ENCODE data around the gene PIBF1. TPM values are rescaled to one million over a fixed set of nuclear protein-coding genes. Genes with fewer than 3 reads are reported as not detected.
"Not testable (repeated sequence)": the region's sequence is repeated elsewhere in the genome, so short reads cannot be mapped to it uniquely, and the experiment has no call there.

Gene PIBF1
- total RNA-seq, 1 experiment from 2014 or later = 22.2 TPM

DNA sequence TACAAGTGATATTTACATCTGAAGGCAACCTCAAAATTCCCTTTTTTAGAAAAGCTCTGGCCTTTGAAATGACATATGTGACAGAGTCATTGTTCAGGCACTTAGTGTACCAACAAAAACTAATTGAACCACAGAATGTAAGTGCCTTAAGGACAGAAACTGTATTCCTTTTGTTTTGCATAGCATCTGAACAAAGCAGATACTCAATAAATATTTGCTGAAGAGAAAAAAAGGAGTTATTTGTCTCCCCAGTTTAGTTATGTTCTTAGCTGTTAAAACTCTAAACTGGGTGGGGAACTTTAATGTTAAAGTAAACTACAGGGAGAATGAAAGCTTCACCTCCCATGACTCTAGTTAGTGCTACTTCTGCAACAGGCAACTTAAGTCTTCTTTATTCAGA, 220.0 kb downstream of the PIBF1 start:
- no peak for DNase-seq (ENCODE audit: low spot score)

DNA sequence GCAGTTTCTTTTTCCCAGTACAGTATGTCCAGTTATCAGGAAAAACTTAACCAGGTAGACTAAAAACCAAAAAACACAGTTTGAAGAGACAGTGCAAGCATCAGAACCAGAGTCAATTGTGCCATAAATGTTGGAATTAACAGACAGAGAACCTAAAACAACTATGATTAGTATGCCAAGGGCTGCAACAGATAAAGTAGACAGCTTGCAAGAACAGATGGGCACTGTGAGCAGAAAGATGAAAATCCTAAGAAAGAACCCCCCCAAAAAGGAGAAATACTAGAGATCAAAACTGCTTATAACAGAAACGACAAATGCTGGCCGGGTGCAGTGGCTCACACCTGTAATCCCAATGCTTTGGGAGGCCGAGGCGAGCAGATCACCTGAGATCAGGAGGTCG, 229.8 kb downstream of the PIBF1 start:
- no peak for DNase-seq (ENCODE audit: low spot score)

DNA sequence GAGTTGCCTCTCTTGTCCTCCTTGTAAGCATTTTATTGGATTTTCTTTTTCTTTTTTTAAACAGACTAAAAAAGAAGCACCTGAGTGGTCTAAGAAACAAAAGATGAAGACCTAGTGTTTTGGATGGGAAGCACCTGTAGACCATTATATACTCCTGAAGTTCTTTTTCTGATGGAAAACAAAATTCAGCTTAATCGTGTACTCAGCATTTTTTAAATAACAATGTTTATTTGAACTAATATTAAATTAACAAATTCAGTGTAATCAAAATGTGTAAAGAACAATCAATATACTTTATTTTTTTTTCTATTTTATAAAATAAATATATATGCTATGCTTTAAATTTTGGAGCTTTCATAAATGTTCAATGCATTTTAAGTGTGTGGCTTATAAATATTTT, 233.9 kb downstream of the PIBF1 start:
- no peak for DNase-seq (ENCODE audit: low spot score)

DNA sequence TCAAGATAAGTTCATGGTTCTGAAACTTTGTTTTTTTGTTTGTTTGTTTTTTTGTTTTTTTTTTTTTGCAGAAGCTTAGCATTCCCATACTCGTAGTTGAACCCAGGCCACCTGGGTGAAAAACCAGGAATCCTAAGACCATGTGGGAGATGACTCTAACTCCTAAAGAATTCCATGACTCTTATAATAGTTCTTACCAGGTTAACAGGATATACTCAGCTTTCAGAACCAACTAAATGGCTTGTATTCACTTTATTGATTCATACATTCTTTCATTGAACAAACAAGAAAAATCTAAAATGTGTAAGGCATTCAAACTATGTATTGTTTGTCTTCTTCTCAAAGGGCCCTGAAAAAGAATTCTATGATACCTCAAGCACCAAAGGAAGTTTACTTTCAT, 236.4 kb downstream of the PIBF1 start:
- DNase-seq (ENCODE audit: low spot score) = no peak

DNA sequence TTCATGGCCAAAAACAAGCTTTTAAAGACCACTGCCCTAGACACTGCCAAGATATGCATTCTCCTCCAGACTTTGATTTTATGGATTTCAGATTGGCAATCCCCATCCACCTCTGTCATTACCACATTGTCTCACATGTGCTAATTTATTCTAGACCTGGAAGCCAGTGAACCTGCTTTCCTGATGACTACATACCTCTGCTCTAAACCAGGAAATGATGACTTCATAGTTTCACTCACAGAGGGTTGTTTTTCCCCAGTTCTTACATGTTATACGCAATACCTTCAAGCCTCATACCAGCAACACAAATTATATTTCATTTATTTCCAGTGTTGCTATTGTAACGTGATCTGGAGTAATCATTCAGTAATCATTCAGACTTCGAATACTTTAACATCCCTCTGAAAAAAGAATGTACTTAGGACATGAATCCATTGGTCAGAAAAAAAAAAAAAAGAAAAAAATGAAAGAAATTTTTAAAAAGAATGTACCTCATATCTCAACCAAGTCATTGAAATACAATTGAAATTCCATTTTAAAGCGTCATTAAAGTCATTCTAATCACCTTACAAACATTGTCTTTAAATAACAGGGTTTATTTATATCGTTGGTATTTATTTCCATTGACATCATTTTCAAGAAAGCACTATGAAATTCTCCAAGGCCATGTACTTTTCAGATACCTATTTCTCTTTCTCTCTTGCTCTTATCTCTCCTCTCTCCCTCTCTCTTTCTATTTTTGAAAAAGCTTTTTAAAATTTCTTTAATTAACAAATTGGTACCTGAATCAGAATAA, 243.5 kb downstream of the PIBF1 start:
- DNase-seq (ENCODE audit: low spot score) = peak; percentile 19

DNA sequence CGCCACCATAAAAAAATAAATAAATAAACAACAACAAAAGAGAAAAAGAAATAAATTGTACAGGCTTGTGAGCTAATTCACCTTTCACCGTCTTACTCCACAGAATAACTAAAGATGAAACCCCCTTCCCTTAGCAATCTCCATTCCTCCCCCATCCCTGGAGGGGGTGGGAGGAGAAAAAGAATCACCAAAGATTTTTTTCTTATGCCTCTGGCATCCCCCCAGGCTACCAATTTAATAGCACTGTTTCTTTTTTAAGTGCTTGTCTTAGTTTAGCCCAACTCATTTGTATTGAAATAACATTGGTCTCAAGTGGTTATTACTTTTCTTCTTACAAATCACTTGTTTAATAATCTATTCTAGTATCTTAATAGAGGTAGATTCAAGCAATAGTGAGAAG, 253.0 kb downstream of the PIBF1 start:
- DNase-seq (ENCODE audit: low spot score) = no peak

DNA sequence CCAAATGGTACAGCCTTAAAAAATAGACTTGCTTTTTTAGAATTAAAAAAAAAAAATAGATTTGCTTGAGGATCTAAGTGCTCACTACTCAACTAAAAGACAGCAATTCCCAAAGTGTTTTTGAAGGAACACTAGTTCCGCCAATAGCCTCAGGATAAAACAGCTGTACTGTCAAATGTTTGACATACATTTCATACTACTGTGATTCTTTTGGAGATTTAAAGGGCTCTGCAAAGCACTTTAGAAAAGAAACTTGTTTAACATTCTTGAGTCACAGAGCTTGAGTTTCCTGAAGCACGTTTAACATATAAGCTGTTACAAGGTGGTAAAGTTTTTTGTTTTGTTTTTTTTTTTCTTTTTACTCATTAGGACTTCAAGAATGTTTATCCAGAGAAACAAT, 253.7 kb downstream of the PIBF1 start:
- no peak for DNase-seq (ENCODE audit: low spot score)

DNA sequence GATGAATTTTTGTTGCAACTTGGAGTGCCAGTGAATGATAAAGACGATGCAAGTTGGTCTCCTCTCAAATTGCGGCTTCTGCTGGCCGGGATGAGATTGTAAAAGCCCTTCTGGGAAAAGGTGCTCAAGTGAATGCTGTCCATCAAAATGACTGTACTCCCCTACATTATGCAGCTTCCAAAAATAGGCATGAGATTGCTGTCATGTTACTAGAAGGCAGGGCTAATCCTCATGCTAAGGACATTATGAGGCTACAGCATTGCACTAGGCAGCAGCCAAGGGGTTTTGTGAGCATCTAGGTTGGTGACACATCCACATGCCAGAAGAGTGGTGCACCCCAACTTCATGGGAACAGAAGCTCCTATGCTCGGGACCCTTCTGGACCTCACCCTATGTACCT, 254.6 kb downstream of the PIBF1 start:
- no peak for DNase-seq (ENCODE audit: low spot score)

DNA sequence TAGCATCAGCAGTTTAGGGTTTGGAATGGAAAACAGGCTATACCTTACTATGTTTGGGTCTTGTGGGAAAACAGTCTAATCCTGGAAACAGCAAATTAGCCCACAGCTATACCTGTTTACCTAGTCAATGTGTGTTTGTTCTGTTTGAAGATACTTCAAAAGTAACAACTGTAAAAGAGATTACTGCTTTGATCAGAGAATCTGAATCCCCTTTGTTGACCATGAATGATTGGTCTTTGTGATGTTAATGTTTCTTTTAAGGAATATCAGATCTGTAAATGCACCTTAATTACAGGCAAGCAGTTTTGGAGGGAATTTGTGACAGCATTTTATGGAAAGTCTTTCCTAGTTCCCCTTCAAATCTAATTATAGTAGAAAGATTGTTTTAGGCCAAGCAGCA, 256.1 kb downstream of the PIBF1 start:
- DNase-seq (ENCODE audit: low spot score) = no peak

DNA sequence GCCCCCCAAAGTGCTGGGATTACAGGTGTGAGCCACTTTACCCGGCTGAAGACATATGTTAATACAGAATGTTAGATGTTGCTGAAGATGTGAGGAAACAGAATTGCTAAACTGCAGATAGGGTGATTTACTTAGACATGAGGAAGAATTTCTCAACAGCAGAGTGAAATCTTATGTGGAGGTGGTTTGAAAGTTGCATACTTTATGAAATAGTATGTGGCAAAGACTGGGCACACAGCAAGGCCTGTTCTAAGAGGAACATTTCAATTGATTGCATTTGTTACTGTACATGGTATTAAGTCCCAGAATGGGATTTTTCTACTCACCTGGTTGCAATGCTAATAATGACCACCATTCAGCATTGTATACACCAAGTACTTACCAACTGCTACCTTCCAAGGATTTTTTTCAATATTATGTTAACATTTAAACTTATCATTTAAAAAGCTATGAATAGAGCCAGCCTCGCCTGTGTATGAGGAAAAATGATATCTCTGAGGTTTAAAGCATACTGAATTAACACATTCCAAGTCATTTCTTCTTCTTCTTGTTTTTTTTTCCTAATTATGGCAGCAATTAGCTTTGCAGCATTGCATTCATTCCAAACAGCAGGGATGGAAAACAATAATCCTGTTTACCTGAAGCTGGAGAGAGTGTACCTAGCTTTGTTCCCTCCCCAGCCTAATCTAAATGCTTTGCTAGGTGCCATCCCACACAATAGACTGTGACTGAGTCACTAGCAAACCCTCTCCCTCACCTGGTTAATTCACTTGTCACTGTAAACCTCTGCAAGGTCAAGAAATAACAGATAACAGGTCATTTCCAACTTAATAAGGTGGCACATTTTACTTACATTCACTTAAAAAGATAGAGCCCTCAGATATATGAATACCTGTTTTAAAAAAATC, 257.5 kb downstream of the PIBF1 start:
- no peak for DNase-seq (ENCODE audit: low spot score)

DNA sequence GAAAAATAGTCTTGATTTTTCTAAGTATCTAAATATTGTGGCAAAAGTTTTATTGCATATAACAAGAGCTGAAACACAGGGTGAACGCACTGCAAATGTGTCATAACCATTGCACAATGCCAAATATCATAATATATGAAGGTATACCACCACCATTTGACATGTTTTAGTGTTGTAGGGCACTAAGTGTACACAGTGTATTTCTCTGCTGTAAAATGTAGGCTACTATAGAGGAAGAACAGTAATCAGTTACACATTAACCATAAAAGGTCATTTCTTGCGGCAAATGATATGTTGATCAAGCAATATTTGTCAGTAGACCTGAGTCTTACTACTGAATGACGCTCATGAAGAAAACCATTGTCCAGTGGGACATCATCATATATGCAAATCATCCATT, 258.6 kb downstream of the PIBF1 start:
- DNase-seq (ENCODE audit: low spot score) = no peak

DNA sequence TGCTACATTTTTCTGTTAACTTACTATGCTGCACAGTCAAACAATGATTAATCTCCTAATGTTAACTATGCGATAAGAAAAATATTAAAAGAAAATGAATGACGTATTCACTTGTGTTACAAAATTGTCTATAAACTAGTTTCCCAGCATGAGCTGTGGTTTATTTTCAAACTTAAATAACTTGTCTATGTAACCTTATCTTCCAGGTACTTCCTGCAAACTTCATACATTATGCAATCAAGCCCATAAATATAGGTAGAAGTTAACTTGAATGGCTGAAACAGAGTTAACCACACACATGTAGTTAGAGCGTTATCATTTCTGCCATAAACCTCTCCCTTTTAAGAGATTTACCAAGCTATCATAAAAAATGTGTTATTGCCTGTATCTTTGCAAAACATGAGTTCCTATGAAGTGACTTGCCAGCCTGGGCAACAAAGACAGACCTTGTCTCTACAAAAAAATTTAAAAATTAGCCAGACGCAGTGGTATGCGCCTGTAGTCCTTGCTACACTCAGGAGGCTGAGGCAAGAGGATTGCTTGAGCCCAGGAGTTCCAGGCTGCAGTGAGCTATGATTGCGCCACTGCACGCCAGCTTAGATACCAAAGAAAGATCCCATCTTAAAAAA, 259.1 kb downstream of the PIBF1 start:
- no peak for DNase-seq (ENCODE audit: low spot score)

DNA sequence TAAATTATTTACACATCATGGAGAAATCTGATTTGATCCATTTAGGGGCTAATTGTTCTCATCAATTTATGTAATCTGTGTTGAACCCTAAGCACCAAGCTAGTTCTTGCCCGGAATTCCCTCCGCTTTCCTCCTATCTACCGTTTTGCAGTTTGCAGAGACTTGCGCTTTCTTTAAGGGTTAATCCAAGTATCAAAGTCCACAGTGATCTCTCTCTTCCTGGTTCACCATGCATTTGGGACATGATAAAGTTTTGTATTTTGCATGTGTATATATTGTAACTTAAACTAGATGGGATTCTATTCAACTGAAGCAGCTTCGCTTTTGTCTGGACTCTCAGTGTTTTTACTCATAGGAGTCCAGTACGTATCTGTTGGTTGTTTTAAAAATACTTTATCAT, 263.1 kb downstream of the PIBF1 start:
- no peak for DNase-seq (ENCODE audit: low spot score)

DNA sequence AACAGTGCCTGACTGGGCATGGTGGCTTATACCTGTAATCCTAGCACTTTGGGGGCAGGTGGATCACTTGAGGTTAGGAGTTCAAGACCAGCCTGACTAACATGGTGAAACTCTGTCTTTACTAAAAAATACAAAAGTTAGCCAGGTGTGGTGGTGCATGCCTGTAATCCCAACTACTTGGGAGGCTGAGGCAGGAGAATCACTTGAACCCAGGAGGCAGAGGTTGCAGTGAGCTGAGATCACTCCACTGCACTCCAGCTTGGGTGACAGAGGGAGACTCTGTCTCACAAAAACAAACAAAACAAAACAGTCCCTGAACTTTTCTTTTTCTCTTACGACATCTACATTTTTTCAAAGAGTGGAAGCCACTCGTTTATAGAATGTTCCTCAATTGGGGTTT, 266.7 kb downstream of the PIBF1 start:
- not testable (repeated sequence) for DNase-seq (ENCODE audit: low spot score)

DNA sequence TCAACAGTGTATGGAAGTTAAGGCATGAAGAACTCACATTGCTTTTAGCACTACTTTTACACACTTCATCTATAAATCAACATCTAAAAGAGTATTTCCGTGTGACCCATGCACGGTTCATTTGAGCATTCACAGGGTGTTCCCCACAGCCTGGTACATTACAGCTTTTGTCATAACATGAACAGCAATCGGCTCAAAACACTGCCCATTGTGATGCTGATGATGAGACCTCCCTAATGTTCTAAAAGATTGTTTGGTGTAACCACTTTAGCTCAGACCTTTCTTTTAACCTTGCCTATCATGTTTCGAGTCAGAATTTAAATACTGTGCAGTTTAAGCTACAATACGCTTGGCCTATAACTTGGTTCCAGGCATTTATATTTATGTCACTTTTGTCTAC, 272.8 kb downstream of the PIBF1 start:
- no peak for DNase-seq (ENCODE audit: low spot score)

DNA sequence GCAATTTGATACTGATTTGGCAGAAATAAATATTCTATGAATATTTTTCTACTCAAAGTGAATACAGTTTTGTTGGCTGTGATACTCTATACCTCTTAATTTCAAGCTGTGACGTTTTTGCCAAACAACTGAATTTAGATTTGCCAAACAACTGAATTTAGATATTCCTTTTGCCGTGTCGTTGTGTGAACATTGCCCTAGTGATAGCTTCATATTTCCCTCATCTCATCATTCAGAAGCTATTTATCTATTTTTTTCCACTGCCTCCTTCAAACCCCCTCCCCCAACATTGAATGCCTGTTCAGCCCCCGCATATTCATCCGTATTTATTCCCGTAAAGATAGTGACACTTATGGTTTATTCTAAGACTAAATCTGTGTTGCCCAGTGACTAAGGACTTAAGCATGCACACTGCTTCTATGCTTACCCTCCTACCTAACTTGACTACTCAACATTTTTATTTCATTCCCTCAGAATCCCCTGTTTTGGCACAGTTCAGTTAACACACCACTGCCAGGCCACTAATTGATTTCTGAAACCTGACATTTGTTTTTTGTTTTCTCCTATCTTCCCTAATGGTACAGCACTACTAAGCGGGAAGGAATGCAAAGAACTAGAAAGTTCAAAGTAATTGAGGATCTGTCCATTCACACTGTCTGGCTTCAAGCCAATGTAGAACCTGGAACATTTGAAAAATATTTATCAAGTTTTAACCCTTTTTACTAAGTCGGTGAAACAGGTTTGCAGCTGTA, 274.1 kb downstream of the PIBF1 start:
- DNase-seq (ENCODE audit: low spot score) = peak; percentile 78

DNA sequence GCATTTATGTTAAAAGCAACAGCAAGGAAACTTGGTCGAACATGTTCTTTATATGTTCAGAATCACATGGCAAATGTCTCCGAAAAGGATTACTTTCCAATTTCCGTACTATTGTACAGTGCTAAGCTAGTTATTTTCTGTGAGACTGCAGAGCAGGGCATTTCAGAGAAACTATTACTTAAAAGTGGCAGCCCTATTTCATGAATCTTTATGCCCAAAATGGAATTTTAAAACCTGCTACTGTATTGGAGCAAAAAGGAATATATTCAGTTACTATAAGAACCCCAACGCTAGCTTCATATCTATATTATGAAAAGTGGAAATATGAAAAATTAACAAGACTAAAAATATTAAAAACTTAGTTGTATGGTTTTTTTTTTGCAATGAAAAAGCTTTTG, 274.6 kb downstream of the PIBF1 start:
- no peak for DNase-seq (ENCODE audit: low spot score)

DNA sequence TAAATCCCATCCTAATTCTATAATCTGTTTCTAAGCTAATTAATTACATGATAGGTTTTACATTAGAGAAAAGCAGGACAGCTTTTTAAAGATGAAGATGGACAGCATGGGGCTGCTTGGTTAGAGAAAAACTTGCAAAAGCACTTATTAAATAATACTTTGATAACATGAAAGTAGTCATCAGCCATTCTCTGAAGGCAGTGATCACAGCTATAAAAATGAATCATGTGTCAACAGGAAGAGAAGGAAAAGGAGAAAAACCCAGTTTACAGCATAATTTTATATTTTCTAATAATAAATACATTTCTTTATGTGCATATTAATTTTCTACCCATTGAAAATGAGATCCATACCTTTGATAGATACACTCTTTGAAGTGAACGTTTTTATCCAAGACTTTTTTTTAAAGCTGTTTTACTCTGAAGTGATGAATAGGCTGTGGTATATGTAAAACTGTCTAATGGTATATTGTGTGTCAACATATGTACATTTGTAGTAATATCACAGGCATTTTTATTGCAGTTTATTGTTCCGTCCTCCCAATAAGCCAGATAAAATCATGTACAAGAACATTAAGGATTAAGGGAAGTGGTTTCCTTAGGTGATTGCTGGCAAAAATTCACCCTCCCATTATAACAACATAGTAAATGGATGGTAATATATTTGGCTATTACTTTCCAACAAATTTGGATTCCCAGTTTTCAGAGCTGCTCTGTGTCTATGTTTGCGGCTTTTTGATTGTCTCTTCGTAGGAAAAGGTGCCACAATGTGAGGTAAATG, 275.5 kb downstream of the PIBF1 start:
- no peak for DNase-seq (ENCODE audit: low spot score)

DNA sequence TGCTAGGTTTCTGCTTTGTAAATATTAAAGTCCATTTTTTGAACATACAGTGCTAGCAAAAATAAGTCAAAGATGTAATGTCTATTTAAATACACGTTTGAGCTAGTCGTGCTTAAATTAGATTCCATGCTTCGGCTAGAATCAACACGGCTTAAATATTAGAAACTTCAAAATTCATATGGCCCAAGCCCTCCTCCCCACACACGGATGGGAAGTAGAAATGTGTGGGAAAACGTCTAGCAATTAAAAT, 276.1 kb downstream of the PIBF1 start:
- no peak for DNase-seq (ENCODE audit: low spot score)

DNA sequence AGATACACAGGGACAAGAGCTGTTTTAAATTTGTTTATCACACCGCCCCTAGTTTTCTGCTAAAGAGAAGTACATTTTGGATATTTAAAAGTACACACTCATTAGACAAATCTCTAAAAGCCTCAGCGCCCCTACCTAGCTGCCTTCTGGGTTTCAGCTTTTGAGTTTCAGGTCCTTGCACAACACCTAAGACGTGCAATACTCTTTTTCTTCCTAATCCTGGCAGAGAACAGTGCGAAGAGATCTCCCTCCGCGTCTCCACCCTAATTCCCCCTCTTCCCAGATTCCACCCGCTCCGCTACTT, 276.5 kb downstream of the PIBF1 start:
- no peak for DNase-seq (ENCODE audit: low spot score)

DNA sequence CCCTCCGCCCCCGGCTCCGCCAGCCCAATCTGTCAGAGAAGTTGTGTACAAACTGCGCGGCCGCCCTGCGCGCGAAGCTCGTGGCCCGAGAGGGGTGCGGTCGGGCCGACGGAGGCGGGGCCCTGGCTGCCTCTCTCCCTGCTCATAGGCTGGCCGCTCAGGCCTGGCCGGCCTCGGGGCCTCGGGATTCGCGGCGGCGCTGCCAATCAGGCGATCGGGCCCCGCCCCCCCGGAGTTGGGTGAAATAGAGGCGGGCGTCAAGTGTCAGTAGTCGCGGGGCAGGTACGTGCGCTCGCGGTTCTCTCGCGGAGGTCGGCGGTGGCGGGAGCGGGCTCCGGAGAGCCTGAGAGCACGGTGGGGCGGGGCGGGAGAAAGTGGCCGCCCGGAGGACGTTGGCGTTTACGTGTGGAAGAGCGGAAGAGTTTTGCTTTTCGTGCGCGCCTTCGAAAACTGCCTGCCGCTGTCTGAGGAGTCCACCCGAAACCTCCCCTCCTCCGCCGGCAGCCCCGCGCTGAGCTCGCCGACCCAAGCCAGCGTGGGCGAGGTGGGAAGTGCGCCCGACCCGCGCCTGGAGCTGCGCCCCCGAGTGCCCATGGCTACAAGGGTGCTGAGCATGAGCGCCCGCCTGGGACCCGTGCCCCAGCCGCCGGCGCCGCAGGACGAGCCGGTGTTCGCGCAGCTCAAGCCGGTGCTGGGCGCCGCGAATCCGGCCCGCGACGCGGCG, 277.0 kb downstream of the PIBF1 start, which contains the start of gene KLF5:
KLF5 (plus strand) TSS at position 270 of the 724 bp plus-strand sequence; CDS start at position 593, 323 bp downstream.
- peak; percentile 85 for DNase-seq (ENCODE audit: low spot score)
